Fibroblast of pulmonary artery (primary cell): ENCODE measurements around the gene ACOT7.
"Not testable (repeated sequence)": the region's sequence is repeated elsewhere in the genome, so short reads cannot be mapped to it uniquely, and the experiment has no call there.

ENCODE experiments used
- DNase-seq: peaks from one replicate; pipeline ENCODE4 v3.0.0-alpha.2; 2010; ENCODE audit warnings: low read depth
- H3K4me3 ChIP-seq: replicated peaks from 2 replicates; pipeline ENCODE4 v1.5.1; 2011; ENCODE audit warnings: low read depth, mild to moderate bottlenecking, control low read depth, low read length, moderate library complexity
- TF ChIP-seq, protein P1 (sequence below): IDR thresholded peaks from 2 replicates; pipeline ENCODE4 v1.5.1; 2011; ENCODE audit warnings: mild to moderate bottlenecking, control low read depth, low read length, inconsistent platforms; ENCODE audit errors: missing control alignments

The ACOT7 gene

DNA sequence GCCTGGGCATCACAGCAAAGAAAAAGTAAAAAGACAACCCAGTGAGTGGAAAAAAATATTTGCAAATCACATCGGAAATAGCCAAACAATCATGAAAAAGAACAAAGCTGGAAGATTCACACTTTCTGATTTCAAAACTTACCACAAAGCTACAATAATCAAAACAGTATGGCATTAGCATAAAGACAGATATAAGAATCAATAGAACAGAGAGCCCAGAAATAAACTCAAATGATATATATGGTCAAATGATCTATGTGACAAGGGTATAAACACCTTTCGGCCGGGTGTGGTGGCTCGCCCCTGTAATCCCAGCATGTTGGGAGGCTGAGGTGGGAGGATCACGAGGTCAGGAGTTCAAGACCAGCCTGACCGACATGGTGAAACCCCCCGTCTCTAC, 13.5 kb downstream of the ACOT7 start:
- TF ChIP-seq, protein P1, sequence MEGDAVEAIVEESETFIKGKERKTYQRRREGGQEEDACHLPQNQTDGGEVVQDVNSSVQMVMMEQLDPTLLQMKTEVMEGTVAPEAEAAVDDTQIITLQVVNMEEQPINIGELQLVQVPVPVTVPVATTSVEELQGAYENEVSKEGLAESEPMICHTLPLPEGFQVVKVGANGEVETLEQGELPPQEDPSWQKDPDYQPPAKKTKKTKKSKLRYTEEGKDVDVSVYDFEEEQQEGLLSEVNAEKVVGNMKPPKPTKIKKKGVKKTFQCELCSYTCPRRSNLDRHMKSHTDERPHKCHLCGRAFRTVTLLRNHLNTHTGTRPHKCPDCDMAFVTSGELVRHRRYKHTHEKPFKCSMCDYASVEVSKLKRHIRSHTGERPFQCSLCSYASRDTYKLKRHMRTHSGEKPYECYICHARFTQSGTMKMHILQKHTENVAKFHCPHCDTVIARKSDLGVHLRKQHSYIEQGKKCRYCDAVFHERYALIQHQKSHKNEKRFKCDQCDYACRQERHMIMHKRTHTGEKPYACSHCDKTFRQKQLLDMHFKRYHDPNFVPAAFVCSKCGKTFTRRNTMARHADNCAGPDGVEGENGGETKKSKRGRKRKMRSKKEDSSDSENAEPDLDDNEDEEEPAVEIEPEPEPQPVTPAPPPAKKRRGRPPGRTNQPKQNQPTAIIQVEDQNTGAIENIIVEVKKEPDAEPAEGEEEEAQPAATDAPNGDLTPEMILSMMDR = no peak
- H3K4me3 ChIP-seq = no peak overlapping the region
- DNase-seq = no peak

DNA sequence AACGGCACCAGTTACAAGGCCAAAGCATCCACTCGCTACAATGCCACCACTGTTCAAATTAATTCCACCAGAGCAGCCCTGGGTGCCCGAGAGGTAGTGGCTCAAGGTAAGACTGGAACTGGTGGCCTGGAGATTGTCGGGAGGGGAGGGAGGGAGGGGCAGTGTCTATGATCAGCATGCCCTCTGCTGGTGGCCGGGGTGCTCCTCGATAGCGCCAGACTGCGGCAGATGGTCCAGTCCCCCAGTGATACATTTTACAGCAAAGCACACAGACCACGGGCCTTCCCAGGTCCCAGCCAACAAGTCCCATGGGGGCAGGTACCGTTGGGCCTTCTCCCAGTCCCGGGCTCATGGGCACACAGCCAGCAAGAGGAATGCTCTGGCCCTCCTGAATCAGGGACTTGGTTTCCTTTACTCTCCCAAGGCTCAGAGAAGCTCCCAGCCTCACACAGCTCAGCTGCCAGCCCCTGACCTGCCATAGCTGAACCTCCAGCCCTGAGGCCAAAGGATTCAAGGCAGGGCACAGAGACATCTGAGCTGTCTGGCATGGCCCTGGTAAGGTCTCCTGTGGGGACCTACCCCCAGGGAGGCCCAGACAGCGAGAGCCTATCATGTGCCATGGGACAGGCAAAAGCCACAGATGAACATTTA, 15.3 kb downstream of the ACOT7 start:
- DNase-seq = no peak
- no peak overlapping the region for H3K4me3 ChIP-seq
- TF ChIP-seq, protein P1 = peak; percentile 21

DNA sequence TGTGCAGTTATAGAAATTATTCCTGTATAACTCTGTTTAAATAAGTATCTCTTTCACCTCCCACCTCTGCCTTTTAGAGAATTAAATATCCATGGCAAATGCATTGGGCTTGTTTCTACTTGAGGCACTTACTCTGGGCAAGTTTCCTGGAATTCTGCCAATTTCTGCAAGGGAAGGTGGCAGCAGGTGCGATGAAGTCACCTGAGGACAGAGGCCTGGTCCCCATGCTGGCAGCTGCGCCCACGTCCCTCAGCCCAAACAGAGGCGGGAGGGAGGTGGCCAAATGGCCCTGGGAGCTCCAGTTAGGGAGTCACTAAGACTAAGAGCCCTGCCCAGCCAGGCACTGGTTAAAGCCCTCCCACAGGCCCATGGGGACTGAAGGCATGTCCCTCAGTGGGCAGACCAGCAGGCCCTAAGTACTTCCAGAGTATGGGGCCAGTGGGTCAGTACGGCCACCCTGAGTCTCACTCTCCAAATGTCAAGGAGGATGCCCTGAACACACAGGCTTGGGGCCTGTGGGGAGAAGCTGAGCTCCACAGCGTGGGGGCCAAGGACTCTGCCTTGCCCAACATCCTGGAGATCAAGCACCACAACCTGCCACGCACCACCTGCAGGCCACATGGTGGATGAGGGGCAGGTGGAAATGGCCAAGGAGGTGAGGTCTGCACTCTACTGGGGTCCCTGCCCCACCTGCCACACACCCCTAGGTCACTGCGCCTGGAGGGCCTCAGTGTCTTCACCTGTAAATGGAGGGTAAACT, 19.4 kb downstream of the ACOT7 start:
- no peak overlapping the region for H3K4me3 ChIP-seq
- TF ChIP-seq, protein P1 = no peak
- DNase-seq = no peak

DNA sequence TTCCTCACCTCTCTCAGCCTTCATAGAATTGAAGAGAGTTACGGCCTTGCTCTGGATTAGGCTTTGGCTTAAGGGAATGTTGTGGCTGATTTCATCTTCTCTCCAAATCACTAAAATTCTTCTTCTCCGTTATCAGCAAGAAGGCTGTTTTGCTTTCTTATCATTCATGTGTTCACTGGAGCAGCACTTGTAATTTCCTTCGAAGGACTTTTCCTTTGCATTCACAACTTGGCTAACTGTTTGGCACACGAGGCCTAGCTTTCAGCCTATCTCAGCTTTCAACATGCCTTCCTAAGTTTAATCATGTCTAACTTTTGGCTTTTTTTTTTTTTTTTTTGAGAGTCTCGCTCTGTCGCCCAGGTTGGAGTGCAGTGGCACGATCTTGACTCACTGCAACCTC, 21.3 kb downstream of the ACOT7 start:
- DNase-seq, H3K4me3 ChIP-seq: not testable (repeated sequence)

DNA sequence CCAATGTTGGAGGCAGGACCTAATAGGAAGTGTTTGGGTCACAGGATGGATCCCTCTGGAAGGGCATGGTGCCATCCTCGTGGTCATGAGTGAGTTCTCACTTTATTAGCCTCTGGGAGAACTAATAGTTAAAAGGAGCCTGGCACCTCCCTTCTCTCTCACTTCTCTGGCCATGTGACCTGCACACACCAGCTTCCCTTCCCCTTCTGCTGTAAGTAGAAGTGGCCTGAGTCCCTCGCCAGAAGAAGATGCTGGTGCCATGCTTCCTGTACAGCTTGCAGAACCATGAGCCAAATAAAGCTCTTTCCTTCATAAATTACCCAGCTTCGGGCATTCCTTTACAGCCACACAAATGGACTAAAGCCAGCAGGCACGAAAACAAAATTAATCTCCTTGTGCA, 23.6 kb downstream of the ACOT7 start:
- no peak for DNase-seq
- no peak overlapping the region for H3K4me3 ChIP-seq

DNA sequence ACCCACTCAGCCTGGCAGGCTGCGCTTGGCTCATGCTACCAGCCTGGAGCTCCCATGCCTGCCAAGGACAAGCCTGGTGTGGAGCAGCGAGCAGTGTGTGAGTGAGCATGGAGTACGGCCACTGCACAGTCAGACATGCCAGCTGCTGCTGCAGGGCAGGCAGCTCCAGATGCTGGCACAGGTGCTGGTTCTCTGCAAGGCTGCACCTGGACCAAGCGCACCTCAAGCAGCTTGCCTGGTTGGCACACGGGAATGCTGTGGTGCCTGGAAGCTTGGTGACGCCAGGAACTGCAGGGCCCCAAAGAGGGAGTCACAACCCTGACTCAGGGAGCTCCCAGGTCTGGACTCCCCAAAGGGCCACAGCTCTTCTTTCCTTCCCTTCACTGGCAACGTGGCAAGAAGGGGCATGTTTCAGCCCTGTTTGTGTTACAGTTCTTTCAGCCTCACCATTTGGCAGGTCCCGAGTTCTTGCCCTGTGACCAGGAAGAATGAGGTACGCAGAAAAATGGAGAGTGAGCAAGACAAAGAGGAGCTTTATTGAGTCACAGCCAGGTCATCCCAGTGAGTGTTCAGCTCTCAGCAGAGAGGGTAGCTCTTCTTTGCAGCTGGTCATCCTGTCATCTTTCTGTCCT, 26.1 kb downstream of the ACOT7 start:
- TF ChIP-seq, protein P1 = no peak
- DNase-seq = no peak
- H3K4me3 ChIP-seq = no peak overlapping the region

More for the DNA sequence above, 23.6 kb downstream of the ACOT7 start:
- TF ChIP-seq, protein P1 = no peak

DNA sequence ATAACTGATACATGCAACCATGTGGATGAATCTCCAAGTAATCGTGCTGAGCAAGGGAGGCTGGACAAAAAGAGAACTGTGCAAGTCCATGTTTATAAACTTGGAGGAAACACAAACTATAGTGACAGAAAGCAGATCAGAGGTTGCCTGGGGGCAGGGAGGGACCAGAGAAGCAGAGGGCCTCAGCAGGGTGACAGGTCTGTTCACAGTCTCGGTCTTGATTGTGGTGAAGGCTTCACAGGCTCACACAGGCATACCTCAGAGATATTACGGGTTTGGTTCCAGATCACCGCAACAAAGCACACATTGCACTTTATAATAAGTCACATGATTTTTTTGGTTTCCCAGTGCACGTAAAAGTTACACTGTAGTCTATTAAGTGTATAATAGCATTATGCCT, 28.5 kb downstream of the ACOT7 start:
- TF ChIP-seq, protein P1 = no peak
- DNase-seq = no peak
- H3K4me3 ChIP-seq = no peak overlapping the region
